ENCODE data around the gene KYAT1. TPM values are rescaled to one million over a fixed set of nuclear protein-coding genes. Genes with fewer than 3 reads are reported as not detected.
"Not testable (repeated sequence)": the region's sequence is repeated elsewhere in the genome, so short reads cannot be mapped to it uniquely, and the experiment has no call there.

KYAT1 gene
- total RNA-seq, 3 donors from 2014 or later (not counting 1 experiment from before 2014, with no cell fraction given), result 8.9 to 11.3 (median 9.1) TPM

- H3K4me3 Mint-ChIP-seq; H3K9me3 ChIP-seq (ENCODE audit: control insufficient read depth, insufficient read depth, low read length); H3K4me1 ChIP-seq (ENCODE audit: control insufficient read depth, insufficient read depth, low read length); H3K9me3 Mint-ChIP-seq; H3K27me3 ChIP-seq (ENCODE audit: control insufficient read depth, insufficient read depth, low read length); H3K36me3 ChIP-seq (ENCODE audit: control insufficient read depth, insufficient read depth, low read length); intact Hi-C loops (cut with micrococcal nuclease); H3K4me1 Mint-ChIP-seq; H3K27ac Mint-ChIP-seq; H3K27ac ChIP-seq (ENCODE audit: low read length); H3K27me3 Mint-ChIP-seq (ENCODE audit: low read depth in 2 of 2); ATAC-seq; H3K4me3 ChIP-seq (ENCODE audit: low read length): not testable (repeated sequence)
- DNase-seq, result peak in 1 of 2 donors; percentile 44
- H3K36me3 Mint-ChIP-seq, result peaks cover 14% of the 10 kb centered on the region
- peak; percentile 34 for TF ChIP-seq CTCF (IDR thresholded peaks at IDR 0.05)
- WGBS (ENCODE audit: insufficient coverage), result 91% methylated on average over 10 of the region's 10 CpGs
Observed at GRCh38 chr9:128851779-128852600, 29.8 kb downstream of the KYAT1 start.

GRCh38 chr9:128851024-128851423 lies 30.7 kb downstream of the KYAT1 start:
- H3K4me3 ChIP-seq (ENCODE audit: low read length); H3K4me1 Mint-ChIP-seq; intact Hi-C loops (cut with micrococcal nuclease); H3K4me1 ChIP-seq (ENCODE audit: control insufficient read depth, insufficient read depth, low read length); H3K27ac ChIP-seq (ENCODE audit: low read length); H3K27me3 ChIP-seq (ENCODE audit: control insufficient read depth, insufficient read depth, low read length); H3K27ac Mint-ChIP-seq; H3K9me3 ChIP-seq (ENCODE audit: control insufficient read depth, insufficient read depth, low read length); H3K9me3 Mint-ChIP-seq; H3K4me3 Mint-ChIP-seq; H3K27me3 Mint-ChIP-seq (ENCODE audit: low read depth in 2 of 2); H3K36me3 ChIP-seq (ENCODE audit: control insufficient read depth, insufficient read depth, low read length); ATAC-seq; DNase-seq: not testable (repeated sequence)
- H3K36me3 Mint-ChIP-seq, result peaks cover 14% of the 10 kb centered on the region
- 89% methylated on average over 9 of the region's 10 CpGs for WGBS (ENCODE audit: insufficient coverage)

GRCh38 chr9:128847803-128848202 lies 33.9 kb downstream of the KYAT1 start:
- H3K9me3 Mint-ChIP-seq, result peaks cover 3 to 7% of the 10 kb centered on the region in 2 donors
- no peak for TF ChIP-seq CTCF (IDR thresholded peaks at IDR 0.05)
- ATAC-seq (no peak), DNase-seq (no peak)
- H3K27me3 ChIP-seq (ENCODE audit: control insufficient read depth, insufficient read depth, low read length), result no peaks in the 10 kb centered on the region
- peaks cover 7% of the 10 kb centered on the region for H3K9me3 ChIP-seq (ENCODE audit: control insufficient read depth, insufficient read depth, low read length)
- WGBS (ENCODE audit: insufficient coverage), result 100% methylated on average over 1 of the region's 1 CpG
- H3K27me3 Mint-ChIP-seq (ENCODE audit: low read depth in 2 of 2), result no peaks in the 10 kb centered on the region
- no peak overlapping the region for H3K27ac ChIP-seq (ENCODE audit: low read length)
- H3K4me3 ChIP-seq (ENCODE audit: low read length), result no peak overlapping the region
- no peak overlapping the region for H3K27ac Mint-ChIP-seq
- peaks cover 0 to 5% of the 10 kb centered on the region in 2 donors for H3K4me1 Mint-ChIP-seq
- intact Hi-C loops (cut with micrococcal nuclease), result no loop called here
- no peaks in the 10 kb centered on the region for H3K4me1 ChIP-seq (ENCODE audit: control insufficient read depth, insufficient read depth, low read length)
- no peak overlapping the region for H3K4me3 Mint-ChIP-seq
- no peaks in the 10 kb centered on the region for H3K36me3 ChIP-seq (ENCODE audit: control insufficient read depth, insufficient read depth, low read length)
- peaks cover 14% of the 10 kb centered on the region for H3K36me3 Mint-ChIP-seq

- H3K36me3 Mint-ChIP-seq, result peaks cover 12% of the 10 kb centered on the region
- ATAC-seq, result no peak
- WGBS (ENCODE audit: insufficient coverage), result 95% methylated on average over 3 of the region's 3 CpGs
- peaks cover 3 to 7% of the 10 kb centered on the region in 2 donors for H3K9me3 Mint-ChIP-seq
- DNase-seq, result no peak
- intact Hi-C loops (cut with micrococcal nuclease), result no loop called here
- peaks cover 7% of the 10 kb centered on the region for H3K9me3 ChIP-seq (ENCODE audit: control insufficient read depth, insufficient read depth, low read length)
- H3K27me3 ChIP-seq (ENCODE audit: control insufficient read depth, insufficient read depth, low read length), result no peaks in the 10 kb centered on the region
- TF ChIP-seq CTCF (IDR thresholded peaks at IDR 0.05), result no peak
- H3K4me1 ChIP-seq (ENCODE audit: control insufficient read depth, insufficient read depth, low read length), result no peaks in the 10 kb centered on the region
- no peak overlapping the region for H3K4me3 ChIP-seq (ENCODE audit: low read length)
- no peak overlapping the region for H3K4me3 Mint-ChIP-seq
- no peaks in the 10 kb centered on the region for H3K36me3 ChIP-seq (ENCODE audit: control insufficient read depth, insufficient read depth, low read length)
- no peak overlapping the region for H3K27ac Mint-ChIP-seq
- H3K27me3 Mint-ChIP-seq (ENCODE audit: low read depth in 2 of 2), result no peaks in the 10 kb centered on the region
- H3K27ac ChIP-seq (ENCODE audit: low read length), result no peak overlapping the region
- peaks cover 0 to 5% of the 10 kb centered on the region in 2 donors for H3K4me1 Mint-ChIP-seq
Observed at GRCh38 chr9:128846680-128847030, 35.1 kb downstream of the KYAT1 start.

Data from natural killer cell (primary cell).